ENCODE results near the gene LRRC2.

LRRC2 gene

DNA sequence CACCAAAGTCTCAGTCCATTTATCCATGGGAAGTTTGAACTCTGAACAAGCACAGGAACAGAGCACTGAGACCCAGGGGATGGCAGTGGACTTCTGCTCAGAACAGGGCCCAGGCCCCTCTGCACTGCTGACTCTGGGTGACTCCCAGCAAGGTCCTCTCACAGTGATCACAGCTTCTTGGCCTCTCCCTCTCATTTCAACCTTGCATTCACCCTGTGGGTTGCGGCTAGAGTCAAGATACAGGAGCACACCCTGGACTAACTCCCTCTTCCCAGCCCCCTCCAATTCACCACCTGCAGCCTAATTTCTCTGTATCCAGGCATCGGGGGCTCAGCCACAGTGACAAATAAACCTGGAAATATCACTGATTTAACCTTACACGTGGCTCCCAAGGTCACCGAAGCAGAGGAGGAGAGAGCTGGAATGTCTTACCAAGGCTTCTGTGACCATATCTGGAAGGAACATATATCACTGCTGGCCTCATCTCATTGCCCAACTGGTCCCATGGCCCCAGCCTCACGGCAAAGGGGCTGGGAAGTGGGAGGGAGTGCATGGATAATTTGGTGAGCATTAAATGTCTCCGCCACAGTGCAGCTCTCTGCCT, 67.1 kb downstream of the LRRC2 start:
- Histone ChIP-seq H3K4me2 (ENCODE audit: low read length, poor library complexity, severe bottlenecking) (no peak overlapping the region), H3K14ac (ENCODE audit: low read length in 2 of 2) (no peak overlapping the region), H3K4ac (ENCODE audit: low read depth in 1 of 2, low read length in 2 of 2) (no peak overlapping the region), H3K9ac (ENCODE audit: low read length) (no peak overlapping the region), H2AK5ac (ENCODE audit: low read length, severe bottlenecking) (no peak overlapping the region), H3K36me3 (ENCODE audit: control insufficient read depth in 1 of 2, insufficient read depth in 2 of 2, low read depth in 1 of 2, low read length in 2 of 2) (no peaks in the 10 kb centered on the region), H3K4me3 (ENCODE audit: insufficient read depth in 1 of 2, low read depth in 1 of 2, low read length in 2 of 2) (no peak overlapping the region), H4K91ac (ENCODE audit: low read length) (no peak overlapping the region), H3K27ac (ENCODE audit: low read length, poor library complexity, severe bottlenecking) (no peak overlapping the region), H3K18ac (ENCODE audit: low read depth in 1 of 2, low read length in 2 of 2) (no peak overlapping the region), H3K9me3 (ENCODE audit: control insufficient read depth, low read length) (no peaks in the 10 kb centered on the region), H3K27me3 (ENCODE audit: control insufficient read depth in 1 of 2, insufficient read depth in 1 of 2, low read length in 2 of 2) (peaks cover 0 to 18% of the 10 kb centered on the region in 2 experiments), H2BK12ac (ENCODE audit: low read length in 2 of 2) (no peak overlapping the region), H3K23ac (ENCODE audit: low read length in 2 of 2) (no peak overlapping the region), H2BK120ac (ENCODE audit: low read depth, low read length) (no peak overlapping the region), H2BK5ac (ENCODE audit: low read depth, low read length, poor library complexity, severe bottlenecking) (no peak overlapping the region), H3K79me1 (replicated peaks; ENCODE audit: low read length, poor library complexity, severe bottlenecking) (no peaks in the 10 kb centered on the region), H2AFZ (ENCODE audit: low read depth, low read length) (no peak overlapping the region), H3K4me1 (ENCODE audit: control insufficient read depth, insufficient read depth, low read depth, low read length) (peaks cover 2% of the 10 kb centered on the region), H2BK15ac (ENCODE audit: low read depth, poor library complexity, severe bottlenecking) (no peak overlapping the region), H4K8ac (ENCODE audit: low read length) (no peak overlapping the region)
- 96% methylated on average over 5 of the region's 6 CpGs for WGBS
- DNase-seq: no peak

DNA sequence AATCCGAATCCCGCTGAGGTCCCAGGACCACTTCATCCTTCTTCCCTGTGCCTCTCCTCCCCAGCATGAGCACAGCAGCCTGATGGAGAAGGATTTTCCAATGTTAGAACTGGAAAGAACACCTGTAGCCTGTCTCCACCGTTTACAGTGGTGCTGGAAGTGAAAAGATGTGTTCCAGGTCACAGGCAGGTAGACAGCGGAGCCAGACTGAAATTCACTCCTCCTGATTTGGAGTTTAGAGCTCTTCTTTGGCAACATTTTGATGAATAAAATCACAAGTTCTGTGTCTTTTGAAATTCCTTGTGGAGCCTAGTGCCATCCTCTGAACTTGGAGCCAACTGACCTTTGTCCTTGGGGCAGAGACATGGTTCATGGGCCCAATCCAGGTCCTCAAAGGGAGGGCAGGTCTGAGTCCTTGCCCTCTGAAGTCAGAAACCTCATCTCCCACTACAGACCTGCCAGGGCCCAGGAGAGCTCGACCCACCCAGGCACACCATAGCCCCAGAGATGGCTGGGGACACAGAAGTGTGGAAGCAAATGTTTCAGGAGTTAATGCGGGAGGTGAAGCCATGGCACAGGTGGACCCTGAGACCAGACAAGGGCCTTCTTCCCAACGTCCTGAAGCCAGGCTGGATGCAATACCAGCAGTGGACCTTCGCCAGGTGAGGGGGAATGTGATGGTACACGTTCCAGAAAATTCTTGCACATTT, 68.4 kb downstream of the LRRC2 start, which contains the start of gene RTP3:
TSS of gene RTP3 (plus strand) at position 421 of the 710 bp plus-strand sequence. CDS start at position 508, 87 bp downstream.
- 86% methylated on average over 5 of the region's 9 CpGs for WGBS
- peak within 1 kb of the TSS in 1 of 2 experiments; percentile 55 for H2BK12ac ChIP-seq (ENCODE audit: low read length in 2 of 2)
- H3K14ac ChIP-seq (ENCODE audit: low read length in 2 of 2): no peak within 1 kb of the TSS
- DNase-seq: no peak
- H3K9ac ChIP-seq (ENCODE audit: low read length): no peak within 1 kb of the TSS
- H3K4me3 ChIP-seq (ENCODE audit: insufficient read depth in 1 of 2, low read depth in 1 of 2, low read length in 2 of 2): no peak within 1 kb of the TSS
- no peak within 1 kb of the TSS for H4K8ac ChIP-seq (ENCODE audit: low read length)
- H2BK5ac ChIP-seq (ENCODE audit: low read depth, low read length, poor library complexity, severe bottlenecking): no peak within 1 kb of the TSS
- H3K36me3 ChIP-seq (ENCODE audit: control insufficient read depth in 1 of 2, insufficient read depth in 2 of 2, low read depth in 1 of 2, low read length in 2 of 2): no peaks in the 10 kb centered on the region
- no peak within 1 kb of the TSS for H3K4me2 ChIP-seq (ENCODE audit: low read length, poor library complexity, severe bottlenecking)
- no peak within 1 kb of the TSS for H3K4ac ChIP-seq (ENCODE audit: low read depth in 1 of 2, low read length in 2 of 2)
- no peak within 1 kb of the TSS for H2AK5ac ChIP-seq (ENCODE audit: low read length, severe bottlenecking)
- no peaks in the 10 kb centered on the region for H3K9me3 ChIP-seq (ENCODE audit: control insufficient read depth, low read length)
- H2BK15ac ChIP-seq (ENCODE audit: low read depth, poor library complexity, severe bottlenecking): peak within 1 kb of the TSS; percentile 84
- peak within 1 kb of the TSS in 1 of 2 experiments; percentile 10 for H3K18ac ChIP-seq (ENCODE audit: low read depth in 1 of 2, low read length in 2 of 2)
- peak within 1 kb of the TSS; percentile 70 for H4K91ac ChIP-seq (ENCODE audit: low read length)
- peaks cover 2% of the 10 kb centered on the region for H3K4me1 ChIP-seq (ENCODE audit: control insufficient read depth, insufficient read depth, low read depth, low read length)
- H2AFZ ChIP-seq (ENCODE audit: low read depth, low read length): no peak within 1 kb of the TSS
- H3K27ac ChIP-seq (ENCODE audit: low read length, poor library complexity, severe bottlenecking): no peak within 1 kb of the TSS
- H3K27me3 ChIP-seq (ENCODE audit: control insufficient read depth in 1 of 2, insufficient read depth in 1 of 2, low read length in 2 of 2): peaks cover 0 to 18% of the 10 kb centered on the region in 2 experiments
- no peak within 1 kb of the TSS for H3K23ac ChIP-seq (ENCODE audit: low read length in 2 of 2)
- H3K79me1 ChIP-seq (replicated peaks; ENCODE audit: low read length, poor library complexity, severe bottlenecking): no peaks in the 10 kb centered on the region
- no peak within 1 kb of the TSS for H2BK120ac ChIP-seq (ENCODE audit: low read depth, low read length)

DNA sequence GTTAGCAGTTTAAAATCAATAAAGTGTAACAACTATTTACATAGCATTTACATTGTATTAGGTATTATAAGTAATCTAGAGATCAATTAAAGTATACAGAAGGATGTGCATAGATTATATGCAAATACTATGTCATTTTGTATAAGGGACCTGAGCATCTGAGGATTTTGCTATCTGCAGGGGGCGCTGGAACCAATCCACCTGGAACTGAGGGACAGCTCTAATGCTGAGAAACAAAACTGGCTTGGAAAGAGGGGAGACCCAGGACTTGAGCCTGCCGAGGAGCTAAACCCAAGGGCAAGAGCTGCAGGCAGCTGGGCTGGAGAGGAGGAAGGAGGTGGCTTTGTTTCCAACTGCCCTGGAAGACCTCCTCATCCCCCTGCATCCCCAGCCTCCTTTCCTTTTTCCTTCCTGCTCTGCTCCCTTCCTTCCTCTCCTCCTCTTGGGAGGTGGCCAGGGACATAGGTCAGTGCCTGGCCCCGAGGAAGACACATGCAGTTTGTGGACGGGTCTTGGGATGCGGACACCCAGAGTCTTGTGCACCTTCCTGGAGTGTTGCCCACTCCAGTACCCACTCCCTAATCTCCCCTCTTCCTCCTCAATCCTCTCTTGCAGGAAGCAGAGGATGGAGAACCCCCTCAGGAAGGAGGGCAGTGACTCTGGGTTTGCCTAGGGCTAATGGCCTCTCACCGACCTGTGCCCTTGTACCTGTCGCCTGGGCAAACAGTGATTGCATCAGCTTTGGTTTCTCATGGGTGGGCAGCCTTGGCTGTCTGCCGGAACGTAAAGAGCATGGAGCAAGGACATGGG, 69.2 kb downstream of the LRRC2 start:
- WGBS: 82% methylated on average over 8 of the region's 9 CpGs
- Histone ChIP-seq H3K79me1 (replicated peaks; ENCODE audit: low read length, poor library complexity, severe bottlenecking) (no peaks in the 10 kb centered on the region), H2BK120ac (ENCODE audit: low read depth, low read length) (no peak overlapping the region), H3K27ac (ENCODE audit: low read length, poor library complexity, severe bottlenecking) (no peak overlapping the region), H3K9ac (ENCODE audit: low read length) (no peak overlapping the region), H2BK12ac (ENCODE audit: low read length in 2 of 2) (peak overlapping the region in 1 of 2 experiments; percentile 16), H2BK15ac (ENCODE audit: low read depth, poor library complexity, severe bottlenecking) (peak overlapping the region; percentile 84), H3K4ac (ENCODE audit: low read depth in 1 of 2, low read length in 2 of 2) (no peak overlapping the region), H2AFZ (ENCODE audit: low read depth, low read length) (no peak overlapping the region), H3K4me2 (ENCODE audit: low read length, poor library complexity, severe bottlenecking) (no peak overlapping the region), H3K23ac (ENCODE audit: low read length in 2 of 2) (no peak overlapping the region), H3K9me3 (ENCODE audit: control insufficient read depth, low read length) (no peaks in the 10 kb centered on the region), H4K8ac (ENCODE audit: low read length) (no peak overlapping the region), H2BK5ac (ENCODE audit: low read depth, low read length, poor library complexity, severe bottlenecking) (no peak overlapping the region), H3K27me3 (ENCODE audit: control insufficient read depth in 1 of 2, insufficient read depth in 1 of 2, low read length in 2 of 2) (peaks cover 0 to 18% of the 10 kb centered on the region in 2 experiments), H2AK5ac (ENCODE audit: low read length, severe bottlenecking) (no peak overlapping the region), H3K14ac (ENCODE audit: low read length in 2 of 2) (no peak overlapping the region), H3K4me1 (ENCODE audit: control insufficient read depth, insufficient read depth, low read depth, low read length) (peaks cover 2% of the 10 kb centered on the region), H4K91ac (ENCODE audit: low read length) (peak overlapping the region; percentile 70), H3K18ac (ENCODE audit: low read depth in 1 of 2, low read length in 2 of 2) (peak overlapping the region in 1 of 2 experiments; percentile 10), H3K36me3 (ENCODE audit: control insufficient read depth in 1 of 2, insufficient read depth in 2 of 2, low read depth in 1 of 2, low read length in 2 of 2) (no peaks in the 10 kb centered on the region), H3K4me3 (ENCODE audit: insufficient read depth in 1 of 2, low read depth in 1 of 2, low read length in 2 of 2) (no peak overlapping the region)
- no peak for DNase-seq
